GM19240 (cell line): ENCODE results near the gene MATN4.

Source experiments
- DNase-seq: peaks from one replicate; pipeline ENCODE4 v3.0.0; 2011; ENCODE audit warnings: low spot score; ENCODE audit not compliant: insufficient read length

The MATN4 gene

GRCh38 chr20:45251884-45252560, 56.1 kb downstream of the MATN4 start:
- DNase-seq: no peak

GRCh38 chr20:45248609-45249008, 59.5 kb downstream of the MATN4 start:
- DNase-seq: no peak

GRCh38 chr20:45247865-45248264, 60.2 kb downstream of the MATN4 start:
- no peak for DNase-seq

- DNase-seq: no peak
Measured at GRCh38 chr20:45246109-45246508, 62.0 kb downstream of the MATN4 start.
